Keratinocyte (primary cell): ENCODE results near the gene CRB2. TPM values are rescaled to one million over a fixed set of nuclear protein-coding genes. Genes with fewer than 3 reads are reported as not detected.

Experiments
- DNase-seq: peaks from one replicate; pipeline ENCODE4 v3.0.0-alpha.2; 2011; ENCODE audit warnings: low read depth, missing footprints, low spot score
- FAIRE-seq: peaks from 2 replicates; lab custom pipeline; 2011; peaks lifted over from hg19 to GRCh38; lab: Jason Lieb, UNC
- H2AFZ ChIP-seq: 2 replicates; pipeline ENCODE4 v1.6.0; 2012; ENCODE audit warnings: low read length, control low read depth, inconsistent platforms; ENCODE audit not compliant: control insufficient read depth
- H3K27ac ChIP-seq: 2 replicates; pipeline ENCODE4 v1.5.1; 2011; ENCODE audit warnings: low read length; ENCODE audit not compliant: control insufficient read depth, insufficient read depth
- H3K27me3 ChIP-seq: 3 replicates; pipeline ENCODE4 v1.6.0; 2011; ENCODE audit warnings: low read length; ENCODE audit not compliant: control insufficient read depth, insufficient read depth; ENCODE audit errors: extremely low read depth
- H3K36me3 ChIP-seq, 2 experiments: 2 replicates in 1 of 2; 3 replicates in 1 of 2; pipeline ENCODE4 v1.5.1; 2011; ENCODE audit warnings: low read length in 2 of 2, mild to moderate bottlenecking in 1 of 2; ENCODE audit not compliant: control insufficient read depth in 2 of 2, insufficient read depth in 2 of 2; ENCODE audit errors: extremely low read depth in 1 of 2
- H3K4me1 ChIP-seq: 3 replicates; pipeline ENCODE4 v1.5.1; 2011; ENCODE audit warnings: low read length; ENCODE audit not compliant: control insufficient read depth, insufficient read depth; ENCODE audit errors: extremely low read depth
- H3K4me2 ChIP-seq: 3 replicates; pipeline ENCODE4 v1.6.0; 2011; ENCODE audit warnings: low read depth, low read length; ENCODE audit not compliant: control insufficient read depth, insufficient read depth; ENCODE audit errors: extremely low read depth
- H3K4me3 ChIP-seq, 3 experiments: fragments of 200-600 bp in 1 of 3; sonication (generic) in 1 of 3; 2 replicates in 2 of 3; 3 replicates in 1 of 3; pipeline ENCODE4 v1.5.1; 2011 to 2016; ENCODE audit warnings: low read length in 3 of 3, mild to moderate bottlenecking in 3 of 3, control low read depth in 2 of 3, inconsistent platforms in 1 of 3, low read depth in 1 of 3, mixed read lengths in 1 of 3, mixed run types in 1 of 3, moderate library complexity in 1 of 3; ENCODE audit not compliant: control insufficient read depth in 2 of 3, insufficient read depth in 2 of 3; ENCODE audit errors: extremely low read depth in 1 of 3
- H3K79me2 ChIP-seq: 2 replicates; pipeline ENCODE4 v1.6.0; 2012; ENCODE audit warnings: low read length; ENCODE audit not compliant: control insufficient read depth, insufficient read depth
- H3K9ac ChIP-seq: 3 replicates; pipeline ENCODE4 v1.6.0; 2011; ENCODE audit warnings: low read length; ENCODE audit not compliant: control insufficient read depth, insufficient read depth; ENCODE audit errors: extremely low read depth
- H3K9me1 ChIP-seq: 3 replicates; pipeline ENCODE4 v1.6.0; 2011; ENCODE audit warnings: low read length; ENCODE audit not compliant: control insufficient read depth, insufficient read depth; ENCODE audit errors: extremely low read depth
- H3K9me3 ChIP-seq: 2 replicates; pipeline ENCODE4 v1.5.1; 2012; ENCODE audit warnings: low read depth, low read length; ENCODE audit not compliant: control insufficient read depth
- H4K20me1 ChIP-seq: 3 replicates; pipeline ENCODE4 v1.6.0; 2011; ENCODE audit warnings: low read length; ENCODE audit not compliant: control insufficient read depth, insufficient read depth; ENCODE audit errors: extremely low read depth
- CTCF ChIP-seq, 3 experiments: IDR thresholded peaks in 1 of 3; conservative IDR thresholded peaks in 1 of 3; optimal IDR thresholded peaks in 1 of 3; 2 replicates in 2 of 3; 3 replicates in 1 of 3; pipeline versions ENCODE3 to v1.5.1; 2011; ENCODE audit warnings: low read length in 3 of 3, mild to moderate bottlenecking in 3 of 3, moderate library complexity in 2 of 3, control low read depth in 1 of 3, inconsistent platforms in 1 of 3; ENCODE audit not compliant: insufficient read depth in 2 of 3; ENCODE audit errors: extremely low read depth in 1 of 3
- EZH2 ChIP-seq: IDR thresholded peaks from one replicate; pipeline ENCODE4 v1.6.1; 2012; ENCODE audit warnings: inconsistent platforms, mild to moderate bottlenecking, low read length, moderate library complexity
- dilution Hi-C: fragments of 300-500 bp; cut with MboI; formaldehyde crosslinking; loops from one replicate; pipeline ENCODE4 v1.7.0; 2020; ENCODE audit warnings: low sequenced_read_pairs; ENCODE audit not compliant: extremely low pct_ligation_motif_present
- polyA plus RNA-seq, 5 experiments: library from polyadenylated mRNA; depleted of rRNA in 3 of 5; stranded (reverse) in 3 of 5; stranded (forward) in 1 of 5; unstranded in 1 of 5; fragments of >200 nt; gene quantifications; 1 replicate in 1 of 5; 2 replicates in 3 of 5; 3 replicates in 1 of 5; pipeline versions ENCODE4 v1.2.1 to v1.2.3, GENCODE V29; 2011 to 2012; ENCODE audit warnings: missing spikeins in 2 of 5, low read depth in 1 of 5, low replicate concordance in 1 of 5

Gene CRB2
- polyA plus RNA-seq, 1 donor (not counting 4 experiments of a cell fraction or from before 2014, with no cell fraction given), result not detected

GRCh38 chr9:123371805-123372590, 16.0 kb downstream of the CRB2 start:
- Histone ChIP-seq H3K9me1 (no peaks in the 10 kb centered on the region), H3K4me2 (no peak overlapping the region), H4K20me1 (no peaks in the 10 kb centered on the region), H3K27ac (no peak overlapping the region), H3K4me3 (no peak overlapping the region), H3K9me3 (no peaks in the 10 kb centered on the region), H3K79me2 (no peaks in the 10 kb centered on the region), H3K4me1 (no peaks in the 10 kb centered on the region), H2AFZ (no peak overlapping the region), H3K36me3 (no peaks in the 10 kb centered on the region), H3K27me3 (peaks cover 68% of the 10 kb centered on the region), H3K9ac (no peak overlapping the region)
- dilution Hi-C loops, result no loop called here
- no peak for DNase-seq
- TF ChIP-seq CTCF (optimal IDR thresholded peaks at IDR 0.05 in 1 of 3, IDR thresholded peaks at IDR 0.05 in 1 of 3, conservative IDR thresholded peaks at IDR 0.05 in 1 of 3; ENCODE audit: extremely low read depth in 1 of 3, insufficient read depth in 2 of 3, low read length in 3 of 3), result no peak
- peak; percentile 18 for TF ChIP-seq EZH2
- FAIRE-seq, result no peak

GRCh38 chr9:123372766-123373446, 16.9 kb downstream of the CRB2 start:
- no peak for DNase-seq
- Histone ChIP-seq H3K9me1 (no peaks in the 10 kb centered on the region), H3K27me3 (peaks cover 68% of the 10 kb centered on the region), H3K4me3 (no peak overlapping the region), H3K9me3 (no peaks in the 10 kb centered on the region), H3K9ac (no peak overlapping the region), H3K36me3 (no peaks in the 10 kb centered on the region), H2AFZ (no peak overlapping the region), H3K27ac (no peak overlapping the region), H3K4me1 (no peaks in the 10 kb centered on the region), H3K4me2 (no peak overlapping the region), H4K20me1 (no peaks in the 10 kb centered on the region), H3K79me2 (no peaks in the 10 kb centered on the region)
- TF ChIP-seq CTCF (optimal IDR thresholded peaks at IDR 0.05 in 1 of 3, IDR thresholded peaks at IDR 0.05 in 1 of 3, conservative IDR thresholded peaks at IDR 0.05 in 1 of 3; ENCODE audit: extremely low read depth in 1 of 3, insufficient read depth in 2 of 3, low read length in 3 of 3) (no peak), EZH2 (peak; percentile 23)
- no peak for FAIRE-seq
- dilution Hi-C loops, result no loop called here
